HCT116 (cell line): ENCODE measurements around the gene CCDC198. TPM values are rescaled to one million over a fixed set of nuclear protein-coding genes. Genes with fewer than 3 reads are reported as not detected.

Experiments used
- ATAC-seq: fragments of 200-7000 bp; cut with Tn5 transposase; 2 replicates; pipeline ENCODE4 v1.9.1; 2020; ENCODE audit warnings: mild to moderate bottlenecking, moderate library complexity
- BruUV-seq: library from RNA; stranded (reverse); fragments of 400-500 nt; replicated peaks from 2 replicates; lab custom pipeline; 2021; lab: Mats Ljungman, UMichigan
- CTCF ChIA-PET: fragments of 300-600 bp; sonication (Branson Sonifier 250); formaldehyde crosslinking; loops from one replicate; lab custom pipeline; 2021; ENCODE audit warnings: antibody characterized with exemption; lab: Charles Lee
- POLR2A ChIA-PET: fragments of 300-600, 350-600 bp; sonication (Branson Sonifier 250); formaldehyde crosslinking; loops from one replicate; lab custom pipeline; 2021; ENCODE audit warnings: antibody characterized with exemption; lab: Charles Lee
- RAD21 ChIA-PET, 2 experiments: fragments of 300-600 bp; sonication (Branson Sonifier 250); formaldehyde crosslinking; loops; one replicate each; lab custom pipeline; 2023; ENCODE audit warnings: low total read pairs in 2 of 2; ENCODE audit not compliant: uncharacterized antibody in 2 of 2, unreplicated experiment in 2 of 2, low non-redundant PET in 1 of 2; lab: Charles Lee
- DNase-seq: peaks from one replicate; pipeline ENCODE4 v3.0.0-alpha.2; 2010; ENCODE audit warnings: low read depth, low spot score
- H2AFZ ChIP-seq: fragments of 200-600 bp; shearing (Covaris generic), sonication (generic); 2 replicates; pipeline ENCODE4 v1.6.1; 2017; ENCODE audit warnings: low read depth, mixed run types, mixed read lengths, antibody characterized with exemption, low read length; ENCODE audit not compliant: poor library complexity, severe bottlenecking
- H3K27ac ChIP-seq: 2 replicates; pipeline ENCODE4 v1.5.1; 2012; ENCODE audit warnings: low read depth, low read length
- H3K27me3 ChIP-seq: fragments of 200-600 bp; sonication (generic); 2 replicates; pipeline ENCODE4 v1.6.1; 2016; ENCODE audit warnings: mixed run types, low read length, mixed read lengths; ENCODE audit not compliant: insufficient read depth
- H3K36me3 ChIP-seq, 2 experiments: fragments of 200-500 bp in 1 of 2; fragments of 200-600 bp in 1 of 2; sonication (Bioruptor generic) in 1 of 2; sonication (generic) in 1 of 2; 2 replicates each; pipeline versions ENCODE4 v1.5.1 to v1.6.1; 2014 to 2016; ENCODE audit warnings: low read length in 2 of 2, inconsistent platforms in 1 of 2, mixed read lengths in 1 of 2, mixed run types in 1 of 2; ENCODE audit not compliant: insufficient read depth in 2 of 2, control insufficient read depth in 1 of 2
- H3K4me1 ChIP-seq, 2 experiments: fragments of 200-600 bp in 1 of 2; sonication (generic) in 1 of 2; 2 replicates each; pipeline versions ENCODE4 v1.5.1 to v1.6.1; 2012 to 2017; ENCODE audit warnings: low read length in 2 of 2, inconsistent platforms in 1 of 2, mild to moderate bottlenecking in 1 of 2, mixed read lengths in 1 of 2, mixed run types in 1 of 2, moderate library complexity in 1 of 2; ENCODE audit not compliant: insufficient read depth in 2 of 2, control insufficient read depth in 1 of 2
- H3K4me2 ChIP-seq: fragments of 200-600 bp; sonication (generic); 2 replicates; pipeline ENCODE4 v1.6.1; 2017; ENCODE audit warnings: mixed run types, low read length, mixed read lengths
- H3K4me3 ChIP-seq, 2 experiments: fragments of 200-600 bp in 1 of 2; sonication (generic) in 1 of 2; replicated peaks in 1 of 2; 2 replicates each; pipeline ENCODE4 v1.5.1; 2011 to 2016; ENCODE audit warnings: low read length in 2 of 2, control low read depth in 1 of 2, low read depth in 1 of 2, mild to moderate bottlenecking in 1 of 2, mixed read lengths in 1 of 2, mixed run types in 1 of 2
- H3K79me2 ChIP-seq: fragments of 200-600 bp; sonication (generic); 2 replicates; pipeline ENCODE4 v1.6.1; 2017; ENCODE audit warnings: mild to moderate bottlenecking, mixed run types, low read length, moderate library complexity, mixed read lengths; ENCODE audit not compliant: insufficient read depth
- H3K9ac ChIP-seq: fragments of 200-600 bp; sonication (generic); 2 replicates; pipeline ENCODE4 v1.6.1; 2016; ENCODE audit warnings: low read length, mixed read lengths
- H3K9me2 ChIP-seq: fragments of 200-600 bp; sonication (generic), shearing (Covaris generic); 2 replicates; pipeline ENCODE4 v1.6.1; 2017; ENCODE audit warnings: mixed run types, mild to moderate bottlenecking, moderate library complexity; ENCODE audit not compliant: insufficient read depth
- H3K9me3 ChIP-seq, 2 experiments: fragments of 200-500 bp in 1 of 2; fragments of 200-600 bp in 1 of 2; sonication (Bioruptor generic) in 1 of 2; sonication (generic) in 1 of 2; 2 replicates each; pipeline ENCODE4 v1.6.1; 2014 to 2017; ENCODE audit warnings: low read length in 2 of 2, mixed read lengths in 2 of 2, inconsistent platforms in 1 of 2, low read depth in 1 of 2, mild to moderate bottlenecking in 1 of 2, mixed run types in 1 of 2, moderate library complexity in 1 of 2; ENCODE audit not compliant: control insufficient read depth in 1 of 2, insufficient read depth in 1 of 2
- H4K20me1 ChIP-seq: fragments of 200-600 bp; sonication (generic), shearing (Covaris generic); 2 replicates; pipeline ENCODE4 v1.6.1; 2017; ENCODE audit warnings: mixed run types, mild to moderate bottlenecking, moderate library complexity; ENCODE audit not compliant: insufficient read depth
- CEBPB ChIP-seq: IDR thresholded peaks from 2 replicates; pipeline ENCODE4 v1.6.1; 2012; ENCODE audit warnings: low read depth
- ELF1 ChIP-seq: IDR thresholded peaks from 2 replicates; pipeline ENCODE4 v1.6.1; 2012; ENCODE audit warnings: low read depth, borderline replicate concordance
- POLR2AphosphoS5 ChIP-seq: IDR thresholded peaks from 2 replicates; pipeline ENCODE4 v1.6.1; 2011; ENCODE audit warnings: mild to moderate bottlenecking, low read depth, low read length, moderate library complexity
- RAD21 ChIP-seq: IDR thresholded peaks from 2 replicates; pipeline ENCODE4 v1.6.1; 2012; ENCODE audit warnings: low read depth, mild to moderate bottlenecking
- REST ChIP-seq: IDR thresholded peaks from 2 replicates; pipeline ENCODE4 v1.6.1; 2012; ENCODE audit warnings: low read depth
- TCF7L2 ChIP-seq: IDR thresholded peaks from 2 replicates; pipeline ENCODE4 v1.7.0; 2011; ENCODE audit warnings: borderline replicate concordance, inconsistent platforms; ENCODE audit not compliant: insufficient read depth, insufficient read length; ENCODE audit errors: extremely low read depth
- YY1 ChIP-seq: IDR thresholded peaks from 2 replicates; pipeline ENCODE4 v1.6.1; 2011; ENCODE audit warnings: low read length, low read depth, moderate library complexity, mild to moderate bottlenecking; ENCODE audit not compliant: insufficient replicate concordance; ENCODE audit errors: extremely low read depth
- ZFX ChIP-seq: fragments of 450-650 bp; IDR thresholded peaks from 2 replicates; pipeline ENCODE4 v1.6.1; 2017
- intact Hi-C: fragments of 100-400 bp; cut with micrococcal nuclease; formaldehyde crosslinking; loops from 2 replicates; pipeline ENCODE4 v1.10.0; 2022
- total RNA-seq: library from RNA; stranded (reverse); gene quantifications from one replicate; pipeline ENCODE4 v1.2.1, GENCODE V29; 2021; ENCODE audit not compliant: unreplicated experiment
- TF ChIP-seq, protein P1 (sequence below), 3 experiments: fragments of 200-600 bp in 1 of 3; sonication (generic) in 1 of 3; IDR thresholded peaks in 2 of 3; conservative IDR thresholded peaks in 1 of 3; 2 replicates each; pipeline ENCODE4 v1.5.1; 2012 to 2017; ENCODE audit warnings: low read depth in 2 of 3, low read length in 2 of 3, antibody characterized with exemption in 1 of 3, borderline replicate concordance in 1 of 3, control low read depth in 1 of 3, mild to moderate bottlenecking in 1 of 3, mixed read lengths in 1 of 3, mixed run types in 1 of 3, moderate library complexity in 1 of 3; ENCODE audit not compliant: insufficient read depth in 1 of 3

The CCDC198 gene
- total RNA-seq, 1 experiment from 2014 or later, result not detected

DNA sequence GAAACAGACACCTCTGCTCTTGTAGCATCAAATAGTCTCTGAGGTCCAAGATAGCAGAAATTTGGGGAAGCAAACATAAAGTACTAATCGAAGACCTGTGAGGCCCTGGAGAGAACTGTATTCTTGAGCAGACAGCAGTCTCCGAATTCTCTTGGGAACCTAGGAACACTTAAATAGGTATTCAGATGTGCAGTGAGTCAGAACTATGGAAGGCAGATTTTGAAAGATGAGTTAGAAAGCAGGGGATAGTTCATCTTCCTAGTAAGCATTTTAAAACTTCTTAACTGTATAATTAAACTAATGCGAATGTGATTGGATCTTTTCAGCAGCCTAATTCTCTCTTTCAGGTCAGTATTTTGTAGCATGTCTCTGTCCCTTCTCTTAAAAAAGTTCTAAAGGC lies 72.7 kb downstream of the CCDC198 start (continued):
- TF ChIP-seq ZFX (no peak), POLR2AphosphoS5 (no peak), TCF7L2 (no peak), CEBPB (no peak), RAD21 (no peak), REST (no peak), ELF1 (no peak), YY1 (no peak)

GRCh38 chr14:57420033-57420432 lies 73.6 kb downstream of the CCDC198 start:
- POLR2A ChIA-PET, result no interaction called here
- Histone ChIP-seq H3K27ac (no peak overlapping the region), H3K36me3 (no peaks in the 10 kb centered on the region), H3K79me2 (no peaks in the 10 kb centered on the region), H3K9me2 (no peaks in the 10 kb centered on the region), H3K9me3 (no peaks in the 10 kb centered on the region), H3K9ac (no peak overlapping the region), H3K4me2 (no peak overlapping the region), H3K4me1 (no peaks in the 10 kb centered on the region), H3K27me3 (no peaks in the 10 kb centered on the region), H3K4me3 (no peak overlapping the region), H2AFZ (no peak overlapping the region), H4K20me1 (no peaks in the 10 kb centered on the region)
- intact Hi-C loops, result no loop called here
- ATAC-seq, result no peak
- TF ChIP-seq, protein P1, sequence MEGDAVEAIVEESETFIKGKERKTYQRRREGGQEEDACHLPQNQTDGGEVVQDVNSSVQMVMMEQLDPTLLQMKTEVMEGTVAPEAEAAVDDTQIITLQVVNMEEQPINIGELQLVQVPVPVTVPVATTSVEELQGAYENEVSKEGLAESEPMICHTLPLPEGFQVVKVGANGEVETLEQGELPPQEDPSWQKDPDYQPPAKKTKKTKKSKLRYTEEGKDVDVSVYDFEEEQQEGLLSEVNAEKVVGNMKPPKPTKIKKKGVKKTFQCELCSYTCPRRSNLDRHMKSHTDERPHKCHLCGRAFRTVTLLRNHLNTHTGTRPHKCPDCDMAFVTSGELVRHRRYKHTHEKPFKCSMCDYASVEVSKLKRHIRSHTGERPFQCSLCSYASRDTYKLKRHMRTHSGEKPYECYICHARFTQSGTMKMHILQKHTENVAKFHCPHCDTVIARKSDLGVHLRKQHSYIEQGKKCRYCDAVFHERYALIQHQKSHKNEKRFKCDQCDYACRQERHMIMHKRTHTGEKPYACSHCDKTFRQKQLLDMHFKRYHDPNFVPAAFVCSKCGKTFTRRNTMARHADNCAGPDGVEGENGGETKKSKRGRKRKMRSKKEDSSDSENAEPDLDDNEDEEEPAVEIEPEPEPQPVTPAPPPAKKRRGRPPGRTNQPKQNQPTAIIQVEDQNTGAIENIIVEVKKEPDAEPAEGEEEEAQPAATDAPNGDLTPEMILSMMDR (IDR thresholded peaks at IDR 0.05 in 2 of 3, conservative IDR thresholded peaks at IDR 0.05 in 1 of 3; ENCODE audit: borderline replicate concordance in 1 of 3, insufficient read depth in 1 of 3, low read depth in 2 of 3, low read length in 2 of 3), result no peak
- no TSS peak for BruUV-seq
- CTCF ChIA-PET, result no interaction called here
- RAD21 ChIA-PET, result no interaction called here
- no peak for DNase-seq

Other genes with a start within 250 kb of the CCDC198 start
- gene EXOC5, start 225.0 kb downstream of the CCDC198 start, total RNA-seq, result 54.2 TPM
- gene AP5M1, start 224.9 kb downstream of the CCDC198 start, total RNA-seq, result 25.3 TPM
- gene NAA30, start 103.3 kb downstream of the CCDC198 start, total RNA-seq, result 14.0 TPM